Measurements from ENCODE around the gene NUMBL.
"Not testable (repeated sequence)": the region's sequence is repeated elsewhere in the genome, so short reads cannot be mapped to it uniquely, and the experiment has no call there.

Gene NUMBL

DNA sequence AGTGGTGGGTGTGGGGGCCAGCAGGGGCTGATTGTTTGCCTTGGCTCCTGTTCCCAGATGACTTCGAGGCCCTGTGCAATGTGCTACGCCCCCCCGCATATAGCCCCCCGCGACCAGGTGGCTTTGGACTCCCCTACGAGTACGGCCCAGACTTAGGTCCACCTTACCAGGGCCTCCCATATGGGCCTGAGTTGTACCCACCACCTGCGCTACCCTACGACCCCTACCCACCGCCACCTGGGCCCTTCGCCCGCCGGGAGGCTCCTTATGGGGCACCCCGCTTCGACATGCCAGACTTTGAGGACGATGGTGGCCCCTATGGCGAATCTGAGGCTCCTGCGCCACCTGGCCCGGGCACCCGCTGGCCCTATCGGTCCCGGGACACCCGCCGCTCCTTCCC lies 63.5 kb downstream of the NUMBL start:
- no peak for DNase-seq

DNA sequence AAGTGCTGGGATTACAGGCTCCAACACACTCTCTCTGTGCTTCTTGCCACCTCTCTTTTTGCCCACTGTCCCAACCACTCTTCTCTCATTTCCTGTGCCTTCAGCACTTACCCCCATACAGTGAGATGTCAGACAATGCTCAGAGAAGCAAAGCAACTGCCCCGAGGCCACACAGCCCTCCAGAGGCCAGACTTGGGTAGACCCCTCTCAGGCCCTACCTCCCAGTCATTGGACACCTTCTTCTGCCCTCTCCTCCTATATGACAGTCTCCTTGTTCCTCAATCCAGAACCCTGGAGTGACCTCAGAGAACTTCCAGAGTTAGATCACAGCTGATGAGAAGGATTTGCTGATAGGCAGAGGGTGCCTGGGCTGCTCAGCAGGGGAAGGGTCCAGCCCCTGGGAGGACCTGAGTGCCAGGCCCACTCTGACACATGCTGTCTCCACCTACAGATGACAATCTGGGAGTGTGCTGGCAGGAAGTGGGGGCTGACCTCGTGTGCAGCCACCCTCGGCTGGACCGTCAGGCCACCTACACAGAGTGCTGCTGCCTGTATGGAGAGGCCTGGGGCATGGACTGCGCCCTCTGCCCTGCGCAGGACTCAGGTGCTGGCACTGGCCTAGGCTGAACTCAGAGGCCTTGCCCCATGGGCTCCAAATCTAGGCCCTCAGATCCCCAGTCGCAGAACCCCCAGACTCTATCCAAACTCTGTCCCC lies 64.9 kb downstream of the NUMBL start:
- DNase-seq, result no peak

- DNase-seq, result not testable (repeated sequence)
Observed at GRCh38 chr19:40624369-40625153, 65.9 kb downstream of the NUMBL start.

- DNase-seq, result no peak
Observed at GRCh38 chr19:40623403-40624251, 66.8 kb downstream of the NUMBL start.

- no peak for DNase-seq
Observed at GRCh38 chr19:40622773-40623075, 67.7 kb downstream of the NUMBL start.

GRCh38 chr19:40621966-40622772 lies 68.3 kb downstream of the NUMBL start:
- DNase-seq, result no peak

- no peak for DNase-seq
Observed at GRCh38 chr19:40621283-40621682, 69.2 kb downstream of the NUMBL start.

GRCh38 chr19:40620161-40620485 lies 70.3 kb downstream of the NUMBL start:
- DNase-seq, result no peak

- no peak for DNase-seq
Observed at GRCh38 chr19:40619333-40620160, 70.9 kb downstream of the NUMBL start.

- DNase-seq, result no peak
Observed at GRCh38 chr19:40617961-40618360, 72.5 kb downstream of the NUMBL start.

DNA sequence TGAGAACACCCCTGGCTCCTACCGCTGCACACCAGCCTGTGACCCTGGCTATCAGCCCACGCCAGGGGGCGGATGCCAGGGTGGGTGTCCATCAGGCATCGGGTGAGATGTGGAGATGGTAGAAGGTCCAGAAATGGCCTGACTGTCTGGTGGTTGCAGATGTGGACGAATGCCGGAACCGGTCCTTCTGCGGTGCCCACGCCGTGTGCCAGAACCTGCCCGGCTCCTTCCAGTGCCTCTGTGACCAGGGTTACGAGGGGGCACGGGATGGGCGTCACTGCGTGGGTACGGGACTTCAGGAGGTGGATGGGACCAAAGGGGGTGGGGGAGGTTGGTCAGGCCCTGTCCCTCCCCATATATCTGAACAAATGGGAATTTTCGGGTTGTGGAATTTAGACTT lies 73.5 kb downstream of the NUMBL start:
- no peak for DNase-seq

- no peak for DNase-seq
Observed at GRCh38 chr19:40616178-40616577, 74.3 kb downstream of the NUMBL start.

Measured in T-helper 1 cell (primary cell).